Stimulated activated naive CD8-positive, alpha-beta T cell treated with anti-CD3 and anti-CD28 coated beads, Interleukin-15, Interleukin-2, amounts not matched to agents 100 ng/mL and 50 ng/mL, for 24 hours (primary cell): ENCODE measurements around the gene GPR32.
"Not testable (repeated sequence)": the region's sequence is repeated elsewhere in the genome, so short reads cannot be mapped to it uniquely, and the experiment has no call there.

Experiments used
- H3K27ac Mint-ChIP-seq: one replicate; pipeline ENCODE4 v1.8.0; 2021; ENCODE audit warnings: mild to moderate bottlenecking, mixed read lengths
- H3K27me3 Mint-ChIP-seq: one replicate; pipeline ENCODE4 v1.8.0; 2021; ENCODE audit warnings: mixed read lengths
- H3K36me3 Mint-ChIP-seq: one replicate; pipeline ENCODE4 v1.8.0; 2021; ENCODE audit warnings: low read depth, mixed read lengths
- H3K4me1 Mint-ChIP-seq: one replicate; pipeline ENCODE4 v1.8.0; 2021; ENCODE audit warnings: low read depth, mixed read lengths
- H3K4me3 Mint-ChIP-seq: one replicate; pipeline ENCODE4 v1.8.0; 2021; ENCODE audit warnings: mild to moderate bottlenecking, mixed read lengths
- H3K9me3 Mint-ChIP-seq: one replicate; pipeline ENCODE4 v1.8.0; 2021; ENCODE audit warnings: mixed read lengths

The GPR32 gene

GRCh38 chr19:50739132-50739913, 30.9 kb upstream of the GPR32 start:
- peaks cover 46% of the 10 kb centered on the region for H3K27me3 Mint-ChIP-seq
- H3K36me3 Mint-ChIP-seq = no peaks in the 10 kb centered on the region
- no peaks in the 10 kb centered on the region for H3K9me3 Mint-ChIP-seq
- no peaks in the 10 kb centered on the region for H3K4me1 Mint-ChIP-seq
- H3K27ac Mint-ChIP-seq = no peak overlapping the region
- no peak overlapping the region for H3K4me3 Mint-ChIP-seq

GRCh38 chr19:50739914-50740426, 30.3 kb upstream of the GPR32 start:
- Mint-ChIP-seq H3K27ac (no peak overlapping the region), H3K4me3 (no peak overlapping the region), H3K9me3 (no peaks in the 10 kb centered on the region), H3K4me1 (no peaks in the 10 kb centered on the region), H3K36me3 (no peaks in the 10 kb centered on the region), H3K27me3 (peaks cover 45% of the 10 kb centered on the region)

GRCh38 chr19:50741179-50741933, 28.9 kb upstream of the GPR32 start:
- H3K4me3 Mint-ChIP-seq = no peak overlapping the region
- no peaks in the 10 kb centered on the region for H3K9me3 Mint-ChIP-seq
- no peaks in the 10 kb centered on the region for H3K36me3 Mint-ChIP-seq
- no peak overlapping the region for H3K27ac Mint-ChIP-seq
- peaks cover 50% of the 10 kb centered on the region for H3K27me3 Mint-ChIP-seq
- no peaks in the 10 kb centered on the region for H3K4me1 Mint-ChIP-seq

- Mint-ChIP-seq H3K27me3 (peaks cover 44% of the 10 kb centered on the region), H3K4me1 (no peaks in the 10 kb centered on the region), H3K9me3 (no peaks in the 10 kb centered on the region), H3K4me3 (no peak overlapping the region), H3K36me3 (no peaks in the 10 kb centered on the region), H3K27ac (no peak overlapping the region)
Observed at GRCh38 chr19:50743537-50743936, 26.7 kb upstream of the GPR32 start.

- H3K36me3 Mint-ChIP-seq = no peaks in the 10 kb centered on the region
- no peak overlapping the region for H3K4me3 Mint-ChIP-seq
- peaks cover 29% of the 10 kb centered on the region for H3K27me3 Mint-ChIP-seq
- no peak overlapping the region for H3K27ac Mint-ChIP-seq
- H3K4me1 Mint-ChIP-seq = no peaks in the 10 kb centered on the region
- no peaks in the 10 kb centered on the region for H3K9me3 Mint-ChIP-seq
Observed at GRCh38 chr19:50745221-50745620, 25.0 kb upstream of the GPR32 start.

- not testable (repeated sequence) for H3K4me1 Mint-ChIP-seq, H3K27ac Mint-ChIP-seq, H3K4me3 Mint-ChIP-seq, H3K36me3 Mint-ChIP-seq, H3K9me3 Mint-ChIP-seq
- H3K27me3 Mint-ChIP-seq = peaks cover 16% of the 10 kb centered on the region
Observed at GRCh38 chr19:50747141-50747540, 23.1 kb upstream of the GPR32 start.

GRCh38 chr19:50749490-50749889, 20.8 kb upstream of the GPR32 start:
- Mint-ChIP-seq H3K27ac (no peak overlapping the region), H3K9me3 (no peaks in the 10 kb centered on the region), H3K4me1 (no peaks in the 10 kb centered on the region), H3K27me3 (peaks cover 19% of the 10 kb centered on the region), H3K4me3 (no peak overlapping the region), H3K36me3 (no peaks in the 10 kb centered on the region)

GRCh38 chr19:50750010-50750409, 20.3 kb upstream of the GPR32 start:
- no peak overlapping the region for H3K27ac Mint-ChIP-seq
- H3K4me1 Mint-ChIP-seq = no peaks in the 10 kb centered on the region
- H3K27me3 Mint-ChIP-seq = peaks cover 20% of the 10 kb centered on the region
- H3K9me3 Mint-ChIP-seq = no peaks in the 10 kb centered on the region
- H3K36me3 Mint-ChIP-seq = no peaks in the 10 kb centered on the region
- no peak overlapping the region for H3K4me3 Mint-ChIP-seq

GRCh38 chr19:50753879-50754278, 16.4 kb upstream of the GPR32 start:
- Mint-ChIP-seq H3K36me3 (no peaks in the 10 kb centered on the region), H3K27ac (no peak overlapping the region), H3K4me3 (no peak overlapping the region), H3K9me3 (no peaks in the 10 kb centered on the region), H3K27me3 (peaks cover 9% of the 10 kb centered on the region), H3K4me1 (no peaks in the 10 kb centered on the region)

- H3K27ac Mint-ChIP-seq, H3K4me1 Mint-ChIP-seq, H3K36me3 Mint-ChIP-seq, H3K9me3 Mint-ChIP-seq, H3K27me3 Mint-ChIP-seq, H3K4me3 Mint-ChIP-seq: not testable (repeated sequence)
Observed at GRCh38 chr19:50756244-50756643, 14.0 kb upstream of the GPR32 start.

- H3K9me3 Mint-ChIP-seq, H3K27me3 Mint-ChIP-seq, H3K4me3 Mint-ChIP-seq, H3K27ac Mint-ChIP-seq, H3K36me3 Mint-ChIP-seq, H3K4me1 Mint-ChIP-seq: not testable (repeated sequence)
Observed at GRCh38 chr19:50757624-50758023, 12.6 kb upstream of the GPR32 start.

- H3K27me3 Mint-ChIP-seq, H3K27ac Mint-ChIP-seq, H3K36me3 Mint-ChIP-seq, H3K9me3 Mint-ChIP-seq, H3K4me1 Mint-ChIP-seq, H3K4me3 Mint-ChIP-seq: not testable (repeated sequence)
Observed at GRCh38 chr19:50759076-50759475, 11.2 kb upstream of the GPR32 start.

GRCh38 chr19:50759886-50760285, 10.4 kb upstream of the GPR32 start:
- Mint-ChIP-seq H3K27me3 (peaks cover 7% of the 10 kb centered on the region), H3K27ac (no peak overlapping the region), H3K4me3 (no peak overlapping the region), H3K4me1 (no peaks in the 10 kb centered on the region), H3K9me3 (no peaks in the 10 kb centered on the region), H3K36me3 (no peaks in the 10 kb centered on the region)

- H3K4me1 Mint-ChIP-seq, H3K27ac Mint-ChIP-seq, H3K36me3 Mint-ChIP-seq, H3K9me3 Mint-ChIP-seq, H3K4me3 Mint-ChIP-seq: not testable (repeated sequence)
- peaks cover 13% of the 10 kb centered on the region for H3K27me3 Mint-ChIP-seq
Observed at GRCh38 chr19:50761501-50761900, 8.8 kb upstream of the GPR32 start.

GRCh38 chr19:50763521-50763920, 6.7 kb upstream of the GPR32 start:
- H3K27ac Mint-ChIP-seq, H3K9me3 Mint-ChIP-seq, H3K36me3 Mint-ChIP-seq, H3K4me1 Mint-ChIP-seq, H3K4me3 Mint-ChIP-seq: not testable (repeated sequence)
- H3K27me3 Mint-ChIP-seq = peaks cover 24% of the 10 kb centered on the region
